ENCODE measurements around the gene PGAP6. TPM values are rescaled to one million over a fixed set of nuclear protein-coding genes. Genes with fewer than 3 reads are reported as not detected.
"Not testable (repeated sequence)": the region's sequence is repeated elsewhere in the genome, so short reads cannot be mapped to it uniquely, and the experiment has no call there.

PGAP6 gene
- total and polyA plus RNA-seq, 5 donors from 2014 or later: 7.8 to 71.4 (median 42.5) TPM

- no peak for DNase-seq
- H3K9me3 Mint-ChIP-seq: no peaks in the 10 kb centered on the region
- H3K36me3 Mint-ChIP-seq: no peaks in the 10 kb centered on the region
- peak overlapping the region; percentile 41 for H3K27ac ChIP-seq (ENCODE audit: insufficient read depth, low read length, poor library complexity, severe bottlenecking)
- H3K4me1 ChIP-seq (ENCODE audit: control insufficient read depth, insufficient read depth, low read length, poor library complexity, severe bottlenecking): peaks cover 38% of the 10 kb centered on the region
- H3K9me3 ChIP-seq (ENCODE audit: control insufficient read depth in 2 of 2, low read length in 2 of 2): no peaks in the 10 kb centered on the region
- H3K4me3 Mint-ChIP-seq: peak overlapping the region; percentile 84 to 93 (median 88)
- no peaks in the 10 kb centered on the region for H3K27me3 ChIP-seq (ENCODE audit: control insufficient read depth, insufficient read depth, low read length)
- peaks cover 5% of the 10 kb centered on the region for H3K36me3 ChIP-seq (ENCODE audit: control insufficient read depth, insufficient read depth, low read length)
- no peaks in the 10 kb centered on the region for H3K27me3 Mint-ChIP-seq
- peak overlapping the region; percentile 51 for H3K4me3 ChIP-seq (ENCODE audit: low read depth, low read length)
- peak overlapping the region; percentile 43 to 77 (median 55) for H3K27ac Mint-ChIP-seq
- peaks cover 5 to 28% (median 5%) of the 10 kb centered on the region in 4 donors for H3K4me1 Mint-ChIP-seq
- ATAC-seq (ENCODE audit: low read depth in 2 of 2): no peak
Observed at GRCh38 chr16:379961-380761, 1.6 kb downstream of the PGAP6 start.

- ATAC-seq (ENCODE audit: low read depth in 2 of 2) (no peak), DNase-seq (no peak)
- Histone ChIP-seq H3K27ac (ENCODE audit: insufficient read depth, low read length, poor library complexity, severe bottlenecking) (peak overlapping the region; percentile 41), H3K27me3 (ENCODE audit: control insufficient read depth, insufficient read depth, low read length) (no peaks in the 10 kb centered on the region), H3K4me1 (ENCODE audit: control insufficient read depth, insufficient read depth, low read length, poor library complexity, severe bottlenecking) (peaks cover 38% of the 10 kb centered on the region), H3K9me3 (ENCODE audit: control insufficient read depth in 2 of 2, low read length in 2 of 2) (no peaks in the 10 kb centered on the region), H3K4me3 (ENCODE audit: low read depth, low read length) (no peak overlapping the region), H3K36me3 (ENCODE audit: control insufficient read depth, insufficient read depth, low read length) (peaks cover 5% of the 10 kb centered on the region)
- H3K4me1 Mint-ChIP-seq: peaks cover 5 to 27% (median 5%) of the 10 kb centered on the region in 4 donors
- peak overlapping the region in 2 of 3 donors; percentile 31 to 77 for H3K27ac Mint-ChIP-seq
- H3K4me3 Mint-ChIP-seq: peak overlapping the region in 3 of 4 donors; percentile 84 to 92 (median 85)
- H3K27me3 Mint-ChIP-seq: no peaks in the 10 kb centered on the region
- H3K9me3 Mint-ChIP-seq: no peaks in the 10 kb centered on the region
- H3K36me3 Mint-ChIP-seq: no peaks in the 10 kb centered on the region
Observed at GRCh38 chr16:379183-379960, 2.4 kb downstream of the PGAP6 start.

- Histone ChIP-seq H3K27me3 (ENCODE audit: control insufficient read depth, insufficient read depth, low read length) (no peaks in the 10 kb centered on the region), H3K36me3 (ENCODE audit: control insufficient read depth, insufficient read depth, low read length) (peaks cover 8% of the 10 kb centered on the region), H3K4me3 (ENCODE audit: low read depth, low read length) (no peak overlapping the region), H3K9me3 (ENCODE audit: control insufficient read depth in 2 of 2, low read length in 2 of 2) (no peaks in the 10 kb centered on the region), H3K27ac (ENCODE audit: insufficient read depth, low read length, poor library complexity, severe bottlenecking) (peak overlapping the region; percentile 2), H3K4me1 (ENCODE audit: control insufficient read depth, insufficient read depth, low read length, poor library complexity, severe bottlenecking) (peaks cover 36% of the 10 kb centered on the region)
- H3K36me3 Mint-ChIP-seq: no peaks in the 10 kb centered on the region
- ATAC-seq (ENCODE audit: low read depth in 2 of 2) (no peak), DNase-seq (no peak)
- no peaks in the 10 kb centered on the region for H3K27me3 Mint-ChIP-seq
- peak overlapping the region in 1 of 3 donors; percentile 25 for H3K27ac Mint-ChIP-seq
- peak overlapping the region in 2 of 4 donors; percentile 28 to 92 for H3K4me3 Mint-ChIP-seq
- H3K9me3 Mint-ChIP-seq: no peaks in the 10 kb centered on the region
- peaks cover 5 to 23% (median 5%) of the 10 kb centered on the region in 4 donors for H3K4me1 Mint-ChIP-seq
Observed at GRCh38 chr16:378821-379182, 3.0 kb downstream of the PGAP6 start.

GRCh38 chr16:378113-378820 is 3.5 kb downstream of the PGAP6 start:
- not testable (repeated sequence) for H3K36me3 ChIP-seq (ENCODE audit: control insufficient read depth, insufficient read depth, low read length); H3K27me3 Mint-ChIP-seq; H3K27ac Mint-ChIP-seq; ATAC-seq (ENCODE audit: low read depth in 2 of 2); H3K36me3 Mint-ChIP-seq; H3K9me3 ChIP-seq (ENCODE audit: control insufficient read depth in 2 of 2, low read length in 2 of 2); H3K9me3 Mint-ChIP-seq; H3K27me3 ChIP-seq (ENCODE audit: control insufficient read depth, insufficient read depth, low read length); DNase-seq; H3K27ac ChIP-seq (ENCODE audit: insufficient read depth, low read length, poor library complexity, severe bottlenecking); H3K4me3 ChIP-seq (ENCODE audit: low read depth, low read length)
- Mint-ChIP-seq H3K4me3 (peak overlapping the region in 2 of 4 donors; percentile 79 to 92), H3K4me1 (peaks cover 2 to 22% (median 5%) of the 10 kb centered on the region in 4 donors)
- H3K4me1 ChIP-seq (ENCODE audit: control insufficient read depth, insufficient read depth, low read length, poor library complexity, severe bottlenecking): peaks cover 31% of the 10 kb centered on the region

- no peak for ATAC-seq (ENCODE audit: low read depth in 2 of 2)
- peaks cover 23% of the 10 kb centered on the region for H3K4me1 ChIP-seq (ENCODE audit: control insufficient read depth, insufficient read depth, low read length, poor library complexity, severe bottlenecking)
- H3K4me3 ChIP-seq (ENCODE audit: low read depth, low read length): no peak overlapping the region
- peaks cover 0 to 14% (median 3%) of the 10 kb centered on the region in 4 donors for H3K4me1 Mint-ChIP-seq
- no peaks in the 10 kb centered on the region for H3K9me3 Mint-ChIP-seq
- peaks cover 8% of the 10 kb centered on the region for H3K36me3 ChIP-seq (ENCODE audit: control insufficient read depth, insufficient read depth, low read length)
- H3K9me3 ChIP-seq (ENCODE audit: control insufficient read depth in 2 of 2, low read length in 2 of 2): no peaks in the 10 kb centered on the region
- H3K36me3 Mint-ChIP-seq: peaks cover 3% of the 10 kb centered on the region
- no peaks in the 10 kb centered on the region for H3K27me3 ChIP-seq (ENCODE audit: control insufficient read depth, insufficient read depth, low read length)
- no peak overlapping the region for H3K27ac Mint-ChIP-seq
- H3K4me3 Mint-ChIP-seq: no peak overlapping the region
- H3K27me3 Mint-ChIP-seq: no peaks in the 10 kb centered on the region
- no peak for DNase-seq
- no peak overlapping the region for H3K27ac ChIP-seq (ENCODE audit: insufficient read depth, low read length, poor library complexity, severe bottlenecking)
Observed at GRCh38 chr16:377419-377951, 4.3 kb downstream of the PGAP6 start.

GRCh38 chr16:376817-377418 is 4.9 kb downstream of the PGAP6 start:
- H3K4me3 ChIP-seq (ENCODE audit: low read depth, low read length): no peak overlapping the region
- ATAC-seq (ENCODE audit: low read depth in 2 of 2): no peak
- no peaks in the 10 kb centered on the region for H3K9me3 ChIP-seq (ENCODE audit: control insufficient read depth in 2 of 2, low read length in 2 of 2)
- peaks cover 19% of the 10 kb centered on the region for H3K4me1 ChIP-seq (ENCODE audit: control insufficient read depth, insufficient read depth, low read length, poor library complexity, severe bottlenecking)
- no peaks in the 10 kb centered on the region for H3K9me3 Mint-ChIP-seq
- H3K4me1 Mint-ChIP-seq: peaks cover 0 to 13% (median 2%) of the 10 kb centered on the region in 4 donors
- H3K27me3 ChIP-seq (ENCODE audit: control insufficient read depth, insufficient read depth, low read length): no peaks in the 10 kb centered on the region
- H3K27ac Mint-ChIP-seq: no peak overlapping the region
- no peaks in the 10 kb centered on the region for H3K27me3 Mint-ChIP-seq
- H3K36me3 Mint-ChIP-seq: peaks cover 3% of the 10 kb centered on the region
- no peak overlapping the region for H3K27ac ChIP-seq (ENCODE audit: insufficient read depth, low read length, poor library complexity, severe bottlenecking)
- H3K4me3 Mint-ChIP-seq: no peak overlapping the region
- H3K36me3 ChIP-seq (ENCODE audit: control insufficient read depth, insufficient read depth, low read length): peaks cover 8% of the 10 kb centered on the region
- DNase-seq: no peak

Measured in CD4-positive, CD25-positive, alpha-beta regulatory T cell (primary cell).